22Rv1 (cell line): ENCODE data around the gene RRM2.

Experiments
- CTCF ChIP-seq: fragments of 450-650 bp; IDR thresholded peaks from 2 replicates; pipeline ENCODE4 v1.5.1; 2017; ENCODE audit warnings: mild to moderate bottlenecking
- ZFX ChIP-seq: fragments of 450-650 bp; IDR thresholded peaks from 2 replicates; pipeline ENCODE4 v1.6.1; 2017; ENCODE audit warnings: antibody characterized with exemption, borderline replicate concordance

DNA sequence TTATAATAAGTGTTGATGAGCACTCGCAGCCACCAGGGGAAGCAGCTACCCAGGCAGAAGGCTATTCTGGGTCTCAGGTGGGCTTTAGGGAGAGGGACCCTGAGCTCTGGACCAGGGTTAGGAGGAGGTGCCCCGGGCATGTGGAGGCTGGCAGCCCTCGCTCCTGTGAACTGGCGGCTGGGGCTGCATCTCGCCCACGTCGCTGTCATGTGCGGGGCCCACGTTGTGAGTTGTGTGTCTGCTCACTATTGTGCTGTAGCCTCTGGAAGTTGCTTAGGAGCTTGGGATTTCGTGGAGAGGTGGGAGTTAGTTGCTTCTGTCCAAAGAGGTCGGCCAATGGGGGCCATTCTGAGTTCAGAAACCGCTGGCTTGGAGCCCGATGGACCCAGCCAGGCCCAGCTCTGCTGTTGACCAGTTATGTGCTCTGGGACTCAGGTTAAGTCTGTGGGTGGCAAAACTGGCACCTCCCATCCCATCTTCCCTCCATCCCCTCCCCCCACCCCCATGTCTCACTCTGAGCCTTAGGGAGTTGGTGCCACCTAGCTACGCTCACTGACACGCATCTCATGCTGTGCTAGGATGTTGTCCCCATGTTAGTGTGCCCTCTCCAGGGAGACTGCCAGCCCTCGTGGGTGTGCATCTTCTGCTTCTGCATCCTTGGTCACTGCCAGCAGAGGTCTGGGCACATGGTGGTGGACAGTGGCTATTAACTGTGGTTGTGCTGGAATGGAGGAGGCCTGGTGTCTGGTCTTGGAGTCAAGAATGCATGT lies 18.5 kb downstream of the RRM2 start:
- TF ChIP-seq CTCF: no peak
- no peak for TF ChIP-seq ZFX
